HG02981 (cell line): ENCODE data around the gene EIPR1.
"Not testable (repeated sequence)": the region's sequence is repeated elsewhere in the genome, so short reads cannot be mapped to it uniquely, and the experiment has no call there.

Experiments
- ATAC-seq: cut with Tn5 transposase; IDR thresholded peaks from one replicate; pipeline ENCODE4 v1.9.1; 2021; ENCODE audit warnings: mild to moderate bottlenecking, moderate library complexity; ENCODE audit not compliant: unreplicated experiment

EIPR1 gene

GRCh38 chr2:3403587-3404334 lies 26.1 kb upstream of the EIPR1 start:
- ATAC-seq = peak; percentile 99

- ATAC-seq = no peak
Measured at GRCh38 chr2:3399829-3400228, 22.2 kb upstream of the EIPR1 start.

- no peak for ATAC-seq
Measured at GRCh38 chr2:3399381-3399780, 21.8 kb upstream of the EIPR1 start.

GRCh38 chr2:3398857-3399256 lies 21.2 kb upstream of the EIPR1 start:
- ATAC-seq = no peak

GRCh38 chr2:3396920-3397559 lies 19.4 kb upstream of the EIPR1 start:
- ATAC-seq = peak; percentile 73

GRCh38 chr2:3392216-3392615 lies 14.6 kb upstream of the EIPR1 start:
- ATAC-seq = no peak

GRCh38 chr2:3390041-3390440 lies 12.4 kb upstream of the EIPR1 start:
- no peak for ATAC-seq

- ATAC-seq = no peak
Measured at GRCh38 chr2:3389193-3389592, 11.6 kb upstream of the EIPR1 start.

GRCh38 chr2:3388412-3388738 lies 10.8 kb upstream of the EIPR1 start:
- ATAC-seq = no peak

GRCh38 chr2:3387644-3388411 lies 10.2 kb upstream of the EIPR1 start:
- ATAC-seq = no peak

GRCh38 chr2:3387011-3387410 lies 9.4 kb upstream of the EIPR1 start:
- no peak for ATAC-seq

- ATAC-seq = no peak
Measured at GRCh38 chr2:3386448-3386958, 8.9 kb upstream of the EIPR1 start.

GRCh38 chr2:3379647-3380534 lies 2.3 kb upstream of the EIPR1 start, which contains the start of gene TRAPPC12:
Gene TRAPPC12 (plus strand): TSS chr2:3379694. CDS start chr2:3387624, 7,930 bp downstream.
- ATAC-seq = peak; percentile 70

- ATAC-seq = no peak
Measured at GRCh38 chr2:3379339-3379646, 1.7 kb upstream of the EIPR1 start.

GRCh38 chr2:3377279-3377611 lies 373 bp downstream of the EIPR1 start:
- peak; percentile 15 for ATAC-seq

GRCh38 chr2:3376821-3377220 lies 797 bp downstream of the EIPR1 start:
- no peak for ATAC-seq

- ATAC-seq = not testable (repeated sequence)
Measured at GRCh38 chr2:3369340-3370181, 8.1 kb downstream of the EIPR1 start.

GRCh38 chr2:3368261-3368722 lies 9.3 kb downstream of the EIPR1 start:
- no peak for ATAC-seq

GRCh38 chr2:3365219-3365618 lies 12.4 kb downstream of the EIPR1 start:
- no peak for ATAC-seq
